DOHH2 (cell line): ENCODE measurements around the gene TANC2.
A peak's percentile ranks its signal among the peaks of the same experiment; 100 is the strongest.

ENCODE experiments used
- H3F3A ChIP-seq: fragments of 200-600 bp; sonication (generic), shearing (Covaris generic); 2 replicates; pipeline ENCODE4 v1.6.0; 2016; ENCODE audit warnings: antibody characterized with exemption, mild to moderate bottlenecking; ENCODE audit not compliant: control insufficient read depth, insufficient read depth
- H3K27ac ChIP-seq: fragments of 200-600 bp; sonication (generic); 2 replicates; pipeline ENCODE4 v1.5.1; 2014; ENCODE audit warnings: low read depth, mild to moderate bottlenecking, low read length, moderate library complexity
- H3K27me3 ChIP-seq: fragments of 200-600 bp; sonication (generic); 2 replicates; pipeline ENCODE4 v1.6.1; 2014; ENCODE audit warnings: mild to moderate bottlenecking, low read length, mixed read lengths; ENCODE audit not compliant: control insufficient read depth
- H3K36me3 ChIP-seq: fragments of 200-600 bp; sonication (generic); 2 replicates; pipeline ENCODE4 v1.6.1; 2014; ENCODE audit warnings: mild to moderate bottlenecking, low read length, moderate library complexity, mixed read lengths; ENCODE audit not compliant: control insufficient read depth
- H3K4me1 ChIP-seq: fragments of 200-600 bp; sonication (generic); 2 replicates; pipeline ENCODE4 v1.6.1; 2014; ENCODE audit warnings: mild to moderate bottlenecking, low read length, mixed read lengths; ENCODE audit not compliant: control insufficient read depth
- H3K4me2 ChIP-seq: fragments of 200-600 bp; sonication (generic); 2 replicates; pipeline ENCODE4 v1.6.0; 2014; ENCODE audit warnings: mild to moderate bottlenecking, low read length, moderate library complexity
- H3K4me3 ChIP-seq: fragments of 200-600 bp; sonication (generic); 2 replicates; pipeline ENCODE4 v1.5.1; 2014; ENCODE audit warnings: mild to moderate bottlenecking, low read length, mixed read lengths
- H3K79me2 ChIP-seq: fragments of 200-600 bp; sonication (generic); 2 replicates; pipeline ENCODE4 v1.6.1; 2014; ENCODE audit warnings: mild to moderate bottlenecking, low read length, mixed read lengths; ENCODE audit not compliant: control insufficient read depth
- H3K9me2 ChIP-seq: fragments of 200-600 bp; sonication (generic); replicated peaks from 2 replicates; pipeline ENCODE4 v1.6.1; 2014; ENCODE audit warnings: mild to moderate bottlenecking, low read length, mixed read lengths; ENCODE audit not compliant: control insufficient read depth
- H3K9me3 ChIP-seq: fragments of 200-600 bp; sonication (generic); 2 replicates; pipeline ENCODE4 v1.6.1; 2014; ENCODE audit warnings: antibody characterized with exemption, low read length, mixed read lengths; ENCODE audit not compliant: control insufficient read depth, insufficient read depth
- H4K20me1 ChIP-seq: fragments of 200-600 bp; sonication (generic); 2 replicates; pipeline ENCODE4 v1.6.0; 2014; ENCODE audit warnings: low read depth, mild to moderate bottlenecking, antibody characterized with exemption, low read length, moderate library complexity; ENCODE audit not compliant: control insufficient read depth, insufficient read depth
- EZH2phosphoT487 ChIP-seq: fragments of 200-600 bp; sonication (generic); IDR thresholded peaks from 2 replicates; pipeline ENCODE4 v1.6.1; 2017; ENCODE audit warnings: borderline replicate concordance, mild to moderate bottlenecking, antibody characterized with exemption, low read length, moderate library complexity, mixed read lengths
- TF ChIP-seq, protein P1 (sequence below): fragments of 200-600 bp; sonication (generic); IDR thresholded peaks from one replicate; pipeline ENCODE4 v1.5.1; 2014; ENCODE audit warnings: antibody characterized with exemption, mild to moderate bottlenecking, low read depth, low read length; ENCODE audit not compliant: poor library complexity, severe bottlenecking

TANC2 gene

DNA sequence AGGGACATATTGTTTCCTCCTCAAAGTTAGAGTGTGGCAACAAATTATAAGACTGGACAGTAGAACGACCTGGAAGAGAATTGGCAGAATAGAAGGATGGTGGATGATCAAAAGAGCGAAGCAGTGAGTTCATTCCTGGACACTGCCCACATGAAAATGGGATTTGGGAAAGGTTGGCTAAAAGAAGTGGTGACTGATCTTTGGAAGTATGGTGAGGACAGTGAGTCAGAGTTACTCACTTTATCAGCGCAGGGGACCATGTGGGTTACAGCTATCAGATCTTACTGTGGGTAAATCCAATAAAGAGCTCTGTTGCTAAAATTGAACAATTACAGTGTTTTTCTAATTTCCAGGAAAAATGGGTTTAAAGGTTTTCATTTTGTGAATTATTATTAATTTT lies 2.7 kb upstream of the TANC2 start:
- no peak overlapping the region for H3K27ac ChIP-seq
- no peaks in the 10 kb centered on the region for H3K79me2 ChIP-seq
- H3K9me3 ChIP-seq: no peaks in the 10 kb centered on the region
- no peak for TF ChIP-seq EZH2phosphoT487
- TF ChIP-seq, protein P1, sequence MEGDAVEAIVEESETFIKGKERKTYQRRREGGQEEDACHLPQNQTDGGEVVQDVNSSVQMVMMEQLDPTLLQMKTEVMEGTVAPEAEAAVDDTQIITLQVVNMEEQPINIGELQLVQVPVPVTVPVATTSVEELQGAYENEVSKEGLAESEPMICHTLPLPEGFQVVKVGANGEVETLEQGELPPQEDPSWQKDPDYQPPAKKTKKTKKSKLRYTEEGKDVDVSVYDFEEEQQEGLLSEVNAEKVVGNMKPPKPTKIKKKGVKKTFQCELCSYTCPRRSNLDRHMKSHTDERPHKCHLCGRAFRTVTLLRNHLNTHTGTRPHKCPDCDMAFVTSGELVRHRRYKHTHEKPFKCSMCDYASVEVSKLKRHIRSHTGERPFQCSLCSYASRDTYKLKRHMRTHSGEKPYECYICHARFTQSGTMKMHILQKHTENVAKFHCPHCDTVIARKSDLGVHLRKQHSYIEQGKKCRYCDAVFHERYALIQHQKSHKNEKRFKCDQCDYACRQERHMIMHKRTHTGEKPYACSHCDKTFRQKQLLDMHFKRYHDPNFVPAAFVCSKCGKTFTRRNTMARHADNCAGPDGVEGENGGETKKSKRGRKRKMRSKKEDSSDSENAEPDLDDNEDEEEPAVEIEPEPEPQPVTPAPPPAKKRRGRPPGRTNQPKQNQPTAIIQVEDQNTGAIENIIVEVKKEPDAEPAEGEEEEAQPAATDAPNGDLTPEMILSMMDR: no peak
- H3K4me2 ChIP-seq: no peak overlapping the region
- no peaks in the 10 kb centered on the region for H3K9me2 ChIP-seq
- H3K36me3 ChIP-seq: no peaks in the 10 kb centered on the region
- H3F3A ChIP-seq: peaks cover 3% of the 10 kb centered on the region; the same call in 1 of the 2 replicates
- peaks cover 39% of the 10 kb centered on the region for H3K27me3 ChIP-seq
- H3K4me1 ChIP-seq: peaks cover 15% of the 10 kb centered on the region
- no peak overlapping the region for H3K4me3 ChIP-seq
- H4K20me1 ChIP-seq: no peaks in the 10 kb centered on the region

DNA sequence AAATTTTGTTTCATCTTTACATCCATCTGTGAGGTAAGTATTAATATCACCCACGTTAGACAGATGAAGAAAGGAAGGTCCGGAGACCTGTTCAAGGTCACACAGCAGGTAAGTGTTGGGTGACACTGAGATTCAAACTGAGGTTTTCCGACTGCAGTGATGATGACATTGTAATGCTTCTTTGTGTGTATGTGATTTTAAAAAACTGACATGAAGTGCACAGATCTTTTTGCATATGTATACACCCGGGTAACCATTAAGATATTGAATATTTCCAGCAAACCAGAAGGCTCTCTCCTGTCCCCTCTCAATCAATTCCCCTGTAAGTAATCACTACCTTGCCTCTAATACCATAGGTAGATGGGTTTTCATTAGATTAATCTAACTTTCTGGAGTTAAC lies 1.5 kb upstream of the TANC2 start:
- H3K4me3 ChIP-seq: no peak overlapping the region
- H3K27ac ChIP-seq: no peak overlapping the region
- H3K9me2 ChIP-seq: no peaks in the 10 kb centered on the region
- peaks cover 6% of the 10 kb centered on the region; the same call in 1 of the 2 replicates for H4K20me1 ChIP-seq
- H3K4me1 ChIP-seq: peaks cover 16% of the 10 kb centered on the region
- H3K27me3 ChIP-seq: peaks cover 46% of the 10 kb centered on the region
- no peaks in the 10 kb centered on the region for H3K36me3 ChIP-seq
- H3K9me3 ChIP-seq: no peaks in the 10 kb centered on the region
- TF ChIP-seq EZH2phosphoT487: no peak
- TF ChIP-seq, protein P1: no peak
- H3K79me2 ChIP-seq: no peaks in the 10 kb centered on the region
- peaks cover 3% of the 10 kb centered on the region; the same call in 1 of the 2 replicates for H3F3A ChIP-seq
- no peak overlapping the region for H3K4me2 ChIP-seq

DNA sequence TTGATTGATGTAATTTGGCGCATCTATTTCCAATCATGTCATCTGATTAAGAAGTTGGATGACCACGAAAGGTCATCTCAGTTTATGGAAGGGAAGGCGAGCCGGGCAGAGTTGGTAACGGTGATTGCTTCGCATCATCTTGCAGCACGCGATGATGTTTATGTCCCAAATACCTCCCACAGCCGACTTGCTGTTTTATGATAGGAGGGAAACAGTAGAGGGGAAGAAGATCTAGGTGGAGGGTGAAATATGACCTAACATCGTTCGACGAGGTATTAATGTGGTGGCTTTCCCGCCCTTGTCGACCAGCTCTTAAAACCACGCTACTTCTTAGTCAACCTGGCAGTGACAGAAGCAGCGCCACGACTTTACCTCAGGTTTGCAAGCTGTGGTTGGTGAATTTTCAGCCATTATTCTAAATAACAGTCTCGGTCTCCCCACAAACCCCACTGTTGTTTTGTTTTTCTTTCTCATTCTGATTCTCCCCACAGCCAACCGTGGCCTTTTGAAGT lies 805 bp upstream of the TANC2 start:
- Histone ChIP-seq H3K36me3 (no peaks in the 10 kb centered on the region), H3K4me3 (peak overlapping the region; percentile 75), H3F3A (peaks cover 3% of the 10 kb centered on the region; the same call in 1 of the 2 replicates)

More for the DNA sequence above, 805 bp upstream of the TANC2 start:
- TF ChIP-seq, protein P1: no peak
- no peak for TF ChIP-seq EZH2phosphoT487
- Histone ChIP-seq H3K9me2 (no peaks in the 10 kb centered on the region), H3K9me3 (no peaks in the 10 kb centered on the region), H3K27me3 (peaks cover 45% of the 10 kb centered on the region), H3K79me2 (no peaks in the 10 kb centered on the region), H4K20me1 (peaks cover 6% of the 10 kb centered on the region; the same call in 1 of the 2 replicates), H3K4me2 (peak overlapping the region; percentile 77), H3K27ac (no peak overlapping the region), H3K4me1 (peaks cover 16% of the 10 kb centered on the region)
